Measurements from ENCODE around the gene ANKH.

ANKH gene

GRCh38 chr5:14729448-14730385 lies 141.9 kb downstream of the ANKH start:
- no peak for TF ChIP-seq CTCF (conservative IDR thresholded peaks at IDR 0.05; ENCODE audit: low read depth, low read length)
- no peak overlapping the region for H3K4me3 ChIP-seq (ENCODE audit: low read length)
- DNase-seq (ENCODE audit: low read depth) = no peak

- no peak overlapping the region for H3K4me3 ChIP-seq (ENCODE audit: low read length)
- TF ChIP-seq CTCF (conservative IDR thresholded peaks at IDR 0.05; ENCODE audit: low read depth, low read length) = no peak
- DNase-seq (ENCODE audit: low read depth) = no peak
These were observed 143.1 kb downstream of the ANKH start for GRCh38 chr5:14728459-14728938.

- no peak for DNase-seq (ENCODE audit: low read depth)
- H3K4me3 ChIP-seq (ENCODE audit: low read length) = no peak overlapping the region
- TF ChIP-seq CTCF (conservative IDR thresholded peaks at IDR 0.05; ENCODE audit: low read depth, low read length) = no peak
These were observed 143.6 kb downstream of the ANKH start for GRCh38 chr5:14727928-14728458.

- DNase-seq (ENCODE audit: low read depth) = peak; percentile 25
- no peak overlapping the region for H3K4me3 ChIP-seq (ENCODE audit: low read length)
- TF ChIP-seq CTCF (conservative IDR thresholded peaks at IDR 0.05; ENCODE audit: low read depth, low read length) = peak; percentile 95
These were observed 144.1 kb downstream of the ANKH start for GRCh38 chr5:14727428-14727865.

GRCh38 chr5:14726066-14726838 lies 145.3 kb downstream of the ANKH start:
- no peak overlapping the region for H3K4me3 ChIP-seq (ENCODE audit: low read length)
- TF ChIP-seq CTCF (conservative IDR thresholded peaks at IDR 0.05; ENCODE audit: low read depth, low read length) = no peak
- no peak for DNase-seq (ENCODE audit: low read depth)

GRCh38 chr5:14724633-14725032 lies 146.9 kb downstream of the ANKH start:
- TF ChIP-seq CTCF (conservative IDR thresholded peaks at IDR 0.05; ENCODE audit: low read depth, low read length) = no peak
- DNase-seq (ENCODE audit: low read depth) = no peak
- no peak overlapping the region for H3K4me3 ChIP-seq (ENCODE audit: low read length)
